Measurements from ENCODE around the gene CYB561D1. TPM values are rescaled to one million over a fixed set of nuclear protein-coding genes. Genes with fewer than 3 reads are reported as not detected.

CYB561D1 gene
- total RNA-seq, 4 donors from 2014 or later, result 11.3 to 22.7 (median 17.8) TPM

- 31 to 39% methylated on average over 4 of the region's 4 CpGs for WGBS, 2 donors
- no peak for TF ChIP-seq POLR2A (IDR thresholded peaks at IDR 0.05)
- no peak for TF ChIP-seq CTCF (IDR thresholded peaks at IDR 0.05)
- no peak overlapping the region for H3K4me3 ChIP-seq (ENCODE audit: low read depth, poor library complexity, severe bottlenecking)
- no peak for DNase-seq (ENCODE audit: low spot score in 2 of 2)
- intact Hi-C loops (cut with DNase I; ENCODE audit: low total_unique reads), result loop anchor here (2.0 kb wide), 1 partner anchor 40 kb away; no protein-coding TSS in a partner anchor
Observed at GRCh38 chr1:109493227-109493626, 667 bp upstream of the CYB561D1 start.

GRCh38 chr1:109495738-109496137 is 1.8 kb downstream of the CYB561D1 start:
- 92 to 95% methylated on average over 6 to 7 of the region's 7 CpGs for WGBS, 2 donors
- intact Hi-C loops (cut with DNase I; ENCODE audit: low total_unique reads), result no loop called here
- no peak for TF ChIP-seq CTCF (IDR thresholded peaks at IDR 0.05)
- TF ChIP-seq POLR2A (IDR thresholded peaks at IDR 0.05), result no peak
- no peak for DNase-seq (ENCODE audit: low spot score in 2 of 2)
- no peak overlapping the region for H3K4me3 ChIP-seq (ENCODE audit: low read depth, poor library complexity, severe bottlenecking)

- WGBS, 2 donors, result 61 to 62% methylated on average over 9 of the region's 9 CpGs
- intact Hi-C loops (cut with DNase I; ENCODE audit: low total_unique reads), result no loop called here
- no peak overlapping the region for H3K4me3 ChIP-seq (ENCODE audit: low read depth, poor library complexity, severe bottlenecking)
- TF ChIP-seq POLR2A (IDR thresholded peaks at IDR 0.05) (no peak), CTCF (IDR thresholded peaks at IDR 0.05) (no peak)
- DNase-seq (ENCODE audit: low spot score in 2 of 2), result no peak
Observed at GRCh38 chr1:109497449-109498160, 3.7 kb downstream of the CYB561D1 start.

- no peak overlapping the region for H3K4me3 ChIP-seq (ENCODE audit: low read depth, poor library complexity, severe bottlenecking)
- DNase-seq (ENCODE audit: low spot score in 2 of 2), result no peak
- intact Hi-C loops (cut with DNase I; ENCODE audit: low total_unique reads), result no loop called here
- TF ChIP-seq CTCF (IDR thresholded peaks at IDR 0.05) (no peak), POLR2A (IDR thresholded peaks at IDR 0.05) (no peak)
- 64 to 80% methylated on average over 12 of the region's 12 CpGs for WGBS, 2 donors
Observed at GRCh38 chr1:109498161-109498801, 4.4 kb downstream of the CYB561D1 start.

- DNase-seq (ENCODE audit: low spot score in 2 of 2), result no peak
Observed at GRCh38 chr1:109499081-109499480, 5.2 kb downstream of the CYB561D1 start.

GRCh38 chr1:109499661-109500536 is 6.0 kb downstream of the CYB561D1 start:
- DNase-seq (ENCODE audit: low spot score in 2 of 2), result no peak
- intact Hi-C loops (cut with DNase I; ENCODE audit: low total_unique reads), result no loop called here
- H3K4me3 ChIP-seq (ENCODE audit: low read depth, poor library complexity, severe bottlenecking), result no peak overlapping the region
- WGBS, 2 donors, result 49 to 56% methylated on average over 4 of the region's 4 CpGs
- TF ChIP-seq POLR2A (IDR thresholded peaks at IDR 0.05), result no peak
- no peak for TF ChIP-seq CTCF (IDR thresholded peaks at IDR 0.05)

More at GRCh38 chr1:109499081-109499480, 5.2 kb downstream of the CYB561D1 start:
- no peak overlapping the region for H3K4me3 ChIP-seq (ENCODE audit: low read depth, poor library complexity, severe bottlenecking)
- no peak for TF ChIP-seq POLR2A (IDR thresholded peaks at IDR 0.05)
- intact Hi-C loops (cut with DNase I; ENCODE audit: low total_unique reads), result no loop called here
- 50% methylated on average over 7 of the region's 7 CpGs for WGBS, 2 donors

All from lower leg skin (tissue), 4 donors.